ENCODE measurements around the gene ZNF282. TPM values are rescaled to one million over a fixed set of nuclear protein-coding genes. Genes with fewer than 3 reads are reported as not detected.
"Not testable (repeated sequence)": the region's sequence is repeated elsewhere in the genome, so short reads cannot be mapped to it uniquely, and the experiment has no call there.

Gene ZNF282
- total RNA-seq, 2 donors from 2014 or later = 14.6 to 24.4 TPM

DNA sequence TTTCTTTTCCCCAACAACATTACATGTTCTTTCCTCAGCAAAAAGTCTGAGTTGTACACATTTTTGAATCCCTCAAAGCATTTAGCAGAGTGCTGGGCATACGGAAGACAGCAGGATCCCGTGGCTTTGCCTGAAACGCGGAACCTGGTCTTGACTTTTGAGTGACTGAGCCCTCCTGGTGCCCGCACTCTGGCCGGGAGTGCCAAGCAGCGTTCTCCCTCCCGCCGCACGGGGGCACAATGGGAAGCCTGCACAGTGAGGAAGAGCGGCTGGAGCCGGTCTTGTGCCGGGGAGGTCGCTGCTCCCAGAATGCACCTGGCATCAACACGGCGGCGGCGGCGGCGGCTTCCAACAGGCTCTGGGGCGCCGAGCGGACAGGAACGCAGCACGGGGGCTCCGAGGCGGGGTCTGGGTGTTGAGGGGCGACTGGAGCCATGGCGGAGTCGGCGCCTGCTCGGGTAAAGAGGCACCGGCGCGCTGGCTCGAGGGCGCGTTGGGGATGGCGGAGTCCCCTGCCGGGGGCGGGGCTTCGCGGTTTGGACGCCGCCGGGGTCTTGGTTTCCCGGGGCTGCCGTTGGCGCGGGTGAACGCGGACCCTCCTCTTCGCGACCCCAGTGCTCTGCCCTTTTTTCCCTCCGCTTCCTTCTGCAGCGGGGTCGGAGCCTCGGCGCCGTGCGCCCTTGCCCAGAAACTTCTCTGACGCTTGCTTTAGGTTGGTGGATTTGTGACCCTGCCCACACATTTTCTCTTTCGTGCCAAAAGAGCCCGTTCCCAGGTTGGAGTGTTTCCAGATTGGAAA is 44.2 kb downstream of the ZNF282 start, which contains the start of gene ZNF212:
Gene ZNF212, plus strand, starts transcription at position 307 of the 799 bp plus-strand sequence. Its CDS starts 128 bp downstream, at position 435.
- H3K9me3 ChIP-seq (ENCODE audit: control insufficient read depth, low read length, poor library complexity, severe bottlenecking) = no peaks in the 10 kb centered on the region
- H3K4me1 Mint-ChIP-seq = peaks cover 16% of the 10 kb centered on the region
- H3K4me3 Mint-ChIP-seq = peak within 1 kb of the TSS; percentile 93
- DNase-seq (peak; percentile 79 to 84 (median 80)), ATAC-seq (peak; percentile 100)
- H3K27ac Mint-ChIP-seq = peak within 1 kb of the TSS; percentile 83
- peaks cover 7% of the 10 kb centered on the region for H3K27me3 Mint-ChIP-seq
- H3K36me3 Mint-ChIP-seq (ENCODE audit: low read depth) = no peaks in the 10 kb centered on the region

- DNase-seq (no peak), ATAC-seq (no peak)
- H3K4me3 Mint-ChIP-seq = peak overlapping the region; percentile 93
- peak overlapping the region; percentile 83 for H3K27ac Mint-ChIP-seq
- H3K27me3 Mint-ChIP-seq = peaks cover 7% of the 10 kb centered on the region
- H3K4me1 Mint-ChIP-seq = peaks cover 20% of the 10 kb centered on the region
- H3K36me3 Mint-ChIP-seq (ENCODE audit: low read depth) = no peaks in the 10 kb centered on the region
- H3K9me3 ChIP-seq (ENCODE audit: control insufficient read depth, low read length, poor library complexity, severe bottlenecking) = no peaks in the 10 kb centered on the region
These were observed 45.3 kb downstream of the ZNF282 start for GRCh38 chr7:149240637-149241036.

GRCh38 chr7:149241696-149242095 is 46.4 kb downstream of the ZNF282 start:
- Mint-ChIP-seq H3K4me3 (peak overlapping the region; percentile 41), H3K27ac (no peak overlapping the region), H3K27me3 (peaks cover 7% of the 10 kb centered on the region), H3K4me1 (peaks cover 25% of the 10 kb centered on the region), H3K36me3 (ENCODE audit: low read depth) (no peaks in the 10 kb centered on the region)
- no peaks in the 10 kb centered on the region for H3K9me3 ChIP-seq (ENCODE audit: control insufficient read depth, low read length, poor library complexity, severe bottlenecking)
- DNase-seq (no peak), ATAC-seq (no peak)

DNA sequence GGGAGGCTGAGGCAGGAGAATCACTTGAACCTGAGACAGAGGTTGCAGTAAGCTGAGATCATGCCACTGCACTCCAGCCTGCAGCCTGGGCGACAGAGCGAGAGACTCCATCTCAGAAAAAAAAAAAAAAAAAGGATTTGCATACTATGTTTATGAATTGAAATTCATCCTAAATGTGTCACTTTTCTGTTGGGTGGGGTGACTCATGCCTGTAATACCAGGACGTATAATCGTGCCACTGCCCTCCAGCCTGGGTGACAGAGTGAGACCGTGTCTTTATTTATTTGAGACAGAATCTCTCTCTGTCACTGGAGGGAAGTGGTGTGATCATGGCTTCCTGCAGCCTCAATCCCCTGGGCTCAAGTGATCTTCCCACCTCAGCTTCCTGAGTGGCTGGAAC is 49.9 kb downstream of the ZNF282 start:
- peak overlapping the region; percentile 8 for H3K27ac Mint-ChIP-seq
- peaks cover 28% of the 10 kb centered on the region for H3K4me1 Mint-ChIP-seq
- no peaks in the 10 kb centered on the region for H3K36me3 Mint-ChIP-seq (ENCODE audit: low read depth)
- DNase-seq (no peak), ATAC-seq (peak; percentile 36)
- H3K27me3 Mint-ChIP-seq = no peaks in the 10 kb centered on the region
- no peaks in the 10 kb centered on the region for H3K9me3 ChIP-seq (ENCODE audit: control insufficient read depth, low read length, poor library complexity, severe bottlenecking)
- H3K4me3 Mint-ChIP-seq = no peak overlapping the region

DNA sequence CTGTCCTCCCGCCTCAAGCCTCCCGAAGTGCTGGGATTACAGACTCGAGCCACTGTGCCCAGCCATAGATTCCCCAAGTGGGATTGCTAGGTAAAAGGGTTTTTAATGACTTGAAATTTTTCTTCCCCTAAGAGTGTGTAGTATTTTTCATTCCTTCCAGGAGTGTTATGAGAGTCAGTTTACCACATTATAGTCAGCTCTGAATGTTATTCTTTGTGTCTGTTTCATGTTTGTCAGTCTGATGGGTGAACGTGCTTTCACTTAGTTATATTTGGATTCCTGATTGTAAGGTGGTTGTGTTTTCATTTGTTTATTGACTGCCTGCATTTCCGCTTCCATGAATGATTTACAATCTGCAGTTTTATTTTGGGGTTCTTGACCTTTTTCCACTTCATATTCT is 50.4 kb downstream of the ZNF282 start:
- H3K4me3 Mint-ChIP-seq = no peak overlapping the region
- DNase-seq = no peak
- peaks cover 24% of the 10 kb centered on the region for H3K4me1 Mint-ChIP-seq
- H3K9me3 ChIP-seq (ENCODE audit: control insufficient read depth, low read length, poor library complexity, severe bottlenecking) = no peaks in the 10 kb centered on the region
- no peaks in the 10 kb centered on the region for H3K36me3 Mint-ChIP-seq (ENCODE audit: low read depth)
- H3K27me3 Mint-ChIP-seq = no peaks in the 10 kb centered on the region
- ATAC-seq = no peak
- peak overlapping the region; percentile 8 for H3K27ac Mint-ChIP-seq

DNA sequence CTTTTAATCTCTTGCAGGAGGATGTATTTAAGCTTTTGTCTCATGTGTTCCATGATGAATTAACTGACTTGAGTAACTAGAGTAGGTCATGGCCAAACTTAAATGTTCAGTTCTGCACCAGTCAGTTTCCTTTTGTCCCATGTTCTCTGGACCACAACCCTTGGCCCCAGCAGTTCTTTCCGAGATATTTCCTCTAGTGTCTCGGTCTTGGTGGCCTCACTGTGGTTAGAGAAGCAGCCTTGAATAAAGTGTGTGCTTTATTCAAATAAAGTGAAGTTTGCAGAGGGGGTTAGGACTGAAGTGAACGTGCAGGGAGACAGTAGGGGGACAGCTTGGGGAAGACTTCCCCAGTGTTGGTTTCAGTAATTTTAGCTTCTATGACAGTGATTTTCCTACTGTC is 53.4 kb downstream of the ZNF282 start:
- Mint-ChIP-seq H3K4me1 (peaks cover 23% of the 10 kb centered on the region), H3K4me3 (no peak overlapping the region), H3K36me3 (ENCODE audit: low read depth) (no peaks in the 10 kb centered on the region), H3K27ac (peak overlapping the region; percentile 72), H3K27me3 (no peaks in the 10 kb centered on the region)
- ATAC-seq = no peak
- DNase-seq = no peak
- no peaks in the 10 kb centered on the region for H3K9me3 ChIP-seq (ENCODE audit: control insufficient read depth, low read length, poor library complexity, severe bottlenecking)

GRCh38 chr7:149250151-149250550 is 54.8 kb downstream of the ZNF282 start:
- H3K27ac Mint-ChIP-seq; H3K9me3 ChIP-seq (ENCODE audit: control insufficient read depth, low read length, poor library complexity, severe bottlenecking); H3K4me3 Mint-ChIP-seq; ATAC-seq; DNase-seq; H3K27me3 Mint-ChIP-seq; H3K36me3 Mint-ChIP-seq (ENCODE audit: low read depth): not testable (repeated sequence)
- peaks cover 17% of the 10 kb centered on the region for H3K4me1 Mint-ChIP-seq

DNA sequence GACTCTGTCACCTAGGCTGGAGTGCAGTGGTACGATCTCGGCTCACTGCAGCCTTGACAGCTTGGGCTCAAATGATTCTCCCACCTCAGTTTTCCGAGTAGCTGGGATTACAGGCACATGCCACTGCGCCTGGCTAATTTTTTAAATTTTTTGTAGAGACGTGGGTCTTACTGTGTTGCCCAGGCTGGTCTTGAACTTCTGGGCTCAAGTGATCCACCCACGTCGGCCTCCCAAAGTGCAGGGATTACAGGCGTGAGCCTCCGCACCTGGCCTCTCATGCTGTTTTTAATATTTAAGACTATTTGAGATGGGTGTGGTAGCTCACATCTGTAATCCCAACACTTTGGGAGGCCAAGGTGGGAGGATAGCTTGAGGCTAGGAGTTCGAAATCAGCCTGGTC is 56.2 kb downstream of the ZNF282 start:
- not testable (repeated sequence) for H3K27ac Mint-ChIP-seq; H3K4me3 Mint-ChIP-seq; H3K9me3 ChIP-seq (ENCODE audit: control insufficient read depth, low read length, poor library complexity, severe bottlenecking); H3K36me3 Mint-ChIP-seq (ENCODE audit: low read depth); H3K27me3 Mint-ChIP-seq; ATAC-seq; DNase-seq
- peaks cover 15% of the 10 kb centered on the region for H3K4me1 Mint-ChIP-seq

- H3K4me1 Mint-ChIP-seq = peaks cover 19% of the 10 kb centered on the region
- H3K36me3 Mint-ChIP-seq (ENCODE audit: low read depth) = peaks cover 2% of the 10 kb centered on the region
- H3K27ac Mint-ChIP-seq = no peak overlapping the region
- no peaks in the 10 kb centered on the region for H3K9me3 ChIP-seq (ENCODE audit: control insufficient read depth, low read length, poor library complexity, severe bottlenecking)
- DNase-seq (no peak), ATAC-seq (no peak)
- H3K4me3 Mint-ChIP-seq = no peak overlapping the region
- H3K27me3 Mint-ChIP-seq = no peaks in the 10 kb centered on the region
These were observed 57.0 kb downstream of the ZNF282 start for GRCh38 chr7:149252378-149252777.

DNA sequence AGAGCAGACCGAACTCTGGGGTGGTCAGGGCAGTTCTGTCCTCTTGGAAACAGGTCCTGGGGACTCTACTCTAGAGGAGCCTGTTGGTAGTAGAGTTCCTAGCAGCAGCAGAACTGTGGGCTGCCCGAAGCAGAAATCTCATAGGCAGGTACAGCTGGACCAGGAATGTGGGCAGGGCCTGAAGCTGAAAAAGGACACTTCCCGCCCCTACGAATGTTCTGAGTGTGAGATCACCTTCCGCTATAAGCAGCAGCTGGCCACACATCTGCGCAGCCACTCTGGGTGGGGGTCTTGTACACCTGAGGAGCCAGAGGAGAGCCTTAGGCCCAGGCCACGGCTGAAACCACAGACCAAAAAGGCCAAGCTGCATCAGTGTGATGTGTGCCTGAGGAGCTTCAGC is 58.3 kb downstream of the ZNF282 start:
- no peak for DNase-seq
- H3K9me3 ChIP-seq (ENCODE audit: control insufficient read depth, low read length, poor library complexity, severe bottlenecking) = no peaks in the 10 kb centered on the region
- no peak for ATAC-seq
- H3K4me1 Mint-ChIP-seq = peaks cover 15% of the 10 kb centered on the region
- no peak overlapping the region for H3K27ac Mint-ChIP-seq
- H3K27me3 Mint-ChIP-seq = no peaks in the 10 kb centered on the region
- H3K36me3 Mint-ChIP-seq (ENCODE audit: low read depth) = peaks cover 2% of the 10 kb centered on the region
- H3K4me3 Mint-ChIP-seq = no peak overlapping the region

GRCh38 chr7:149254181-149254858 is 59.0 kb downstream of the ZNF282 start:
- H3K4me1 Mint-ChIP-seq = peaks cover 13% of the 10 kb centered on the region
- peaks cover 2% of the 10 kb centered on the region for H3K36me3 Mint-ChIP-seq (ENCODE audit: low read depth)
- H3K9me3 ChIP-seq (ENCODE audit: control insufficient read depth, low read length, poor library complexity, severe bottlenecking) = no peaks in the 10 kb centered on the region
- H3K27ac Mint-ChIP-seq = no peak overlapping the region
- ATAC-seq (no peak), DNase-seq (no peak)
- H3K27me3 Mint-ChIP-seq = no peaks in the 10 kb centered on the region
- H3K4me3 Mint-ChIP-seq = no peak overlapping the region

GRCh38 chr7:149255174-149255573 is 59.8 kb downstream of the ZNF282 start:
- H3K27me3 Mint-ChIP-seq = no peaks in the 10 kb centered on the region
- no peaks in the 10 kb centered on the region for H3K9me3 ChIP-seq (ENCODE audit: control insufficient read depth, low read length, poor library complexity, severe bottlenecking)
- DNase-seq = no peak
- peaks cover 13% of the 10 kb centered on the region for H3K4me1 Mint-ChIP-seq
- H3K4me3 Mint-ChIP-seq = no peak overlapping the region
- peaks cover 2% of the 10 kb centered on the region for H3K36me3 Mint-ChIP-seq (ENCODE audit: low read depth)
- ATAC-seq = no peak
- no peak overlapping the region for H3K27ac Mint-ChIP-seq

GRCh38 chr7:149256568-149256967 is 61.2 kb downstream of the ZNF282 start:
- H3K27ac Mint-ChIP-seq = no peak overlapping the region
- H3K36me3 Mint-ChIP-seq (ENCODE audit: low read depth) = peaks cover 2% of the 10 kb centered on the region
- DNase-seq (no peak), ATAC-seq (no peak)
- H3K4me3 Mint-ChIP-seq = no peak overlapping the region
- peaks cover 14% of the 10 kb centered on the region for H3K4me1 Mint-ChIP-seq
- H3K27me3 Mint-ChIP-seq = no peaks in the 10 kb centered on the region
- no peaks in the 10 kb centered on the region for H3K9me3 ChIP-seq (ENCODE audit: control insufficient read depth, low read length, poor library complexity, severe bottlenecking)

All from T-helper 17 cell (primary cell).